NCI-H2107 treated with DMSO at 0.1 percent for 48 hours (cell line): ENCODE measurements around the gene DLG1.
A peak's percentile ranks its signal among the peaks of the same experiment; 100 is the strongest.
"Not testable (repeated sequence)": the region's sequence is repeated elsewhere in the genome, so short reads cannot be mapped to it uniquely, and the experiment has no call there.

Experiments
- DNase-seq: peaks from one replicate; lab custom pipeline; 2025; ENCODE audit not compliant: unreplicated experiment; lab: John Stamatoyannopoulos, UW

The DLG1 gene

DNA sequence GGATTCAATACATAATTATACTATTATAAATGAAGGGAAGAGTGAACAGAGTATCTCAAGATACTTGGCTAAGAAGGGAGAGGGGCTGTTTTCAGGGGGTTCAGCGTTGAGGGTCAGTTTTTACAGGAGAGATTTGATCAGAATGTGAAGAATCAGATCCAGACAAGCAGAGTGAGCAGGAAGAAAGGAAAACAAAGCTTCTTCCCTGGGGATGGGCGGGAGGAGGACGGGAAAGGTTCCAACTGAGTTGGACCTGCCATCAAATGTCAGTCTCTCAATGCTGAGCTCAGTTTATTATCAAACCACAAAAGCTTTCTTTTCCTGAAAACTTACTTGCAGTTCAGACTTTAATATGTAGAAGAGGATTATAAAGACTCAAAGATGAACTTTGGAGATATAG lies 262.8 kb downstream of the DLG1 start:
- no peak for DNase-seq

DNA sequence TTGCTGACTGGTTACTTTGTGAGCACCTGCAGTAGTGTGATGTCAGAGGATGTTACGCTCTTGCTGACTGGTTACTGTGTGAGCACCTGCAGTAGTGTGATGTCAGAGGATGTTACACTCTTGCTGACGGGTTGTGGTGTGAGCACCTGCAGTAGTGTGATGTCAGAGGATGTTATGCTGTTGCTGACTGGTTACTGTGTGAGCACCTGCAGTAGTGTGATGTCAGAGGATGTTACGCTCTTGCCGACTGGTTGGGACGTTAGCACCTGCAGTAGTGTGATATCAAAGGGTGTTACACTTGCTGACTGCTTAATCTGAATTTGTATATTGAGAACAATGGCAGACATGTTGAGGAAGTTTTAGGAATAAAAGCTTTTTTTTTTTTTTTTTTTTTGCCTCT lies 263.6 kb downstream of the DLG1 start:
- DNase-seq: not testable (repeated sequence)

DNA sequence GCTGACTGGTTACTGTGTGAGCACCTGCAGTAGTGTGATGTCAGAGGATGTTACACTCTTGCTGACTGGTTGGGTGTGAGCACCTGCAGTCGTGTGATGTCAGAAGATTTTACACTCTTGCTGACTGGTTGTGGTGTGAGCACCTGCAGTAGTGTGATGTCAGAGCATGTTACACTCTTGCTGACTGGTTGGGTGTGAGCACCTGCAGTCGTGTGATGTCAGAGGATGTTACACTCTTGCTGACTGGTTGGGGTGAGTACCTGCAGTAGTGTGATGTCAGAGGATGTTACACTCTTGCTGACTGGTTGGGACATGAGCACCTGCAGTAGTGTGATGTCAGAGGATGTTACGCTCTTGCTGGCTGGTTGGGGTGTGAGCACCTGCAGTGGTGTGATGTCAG lies 264.6 kb downstream of the DLG1 start:
- DNase-seq: not testable (repeated sequence)

DNA sequence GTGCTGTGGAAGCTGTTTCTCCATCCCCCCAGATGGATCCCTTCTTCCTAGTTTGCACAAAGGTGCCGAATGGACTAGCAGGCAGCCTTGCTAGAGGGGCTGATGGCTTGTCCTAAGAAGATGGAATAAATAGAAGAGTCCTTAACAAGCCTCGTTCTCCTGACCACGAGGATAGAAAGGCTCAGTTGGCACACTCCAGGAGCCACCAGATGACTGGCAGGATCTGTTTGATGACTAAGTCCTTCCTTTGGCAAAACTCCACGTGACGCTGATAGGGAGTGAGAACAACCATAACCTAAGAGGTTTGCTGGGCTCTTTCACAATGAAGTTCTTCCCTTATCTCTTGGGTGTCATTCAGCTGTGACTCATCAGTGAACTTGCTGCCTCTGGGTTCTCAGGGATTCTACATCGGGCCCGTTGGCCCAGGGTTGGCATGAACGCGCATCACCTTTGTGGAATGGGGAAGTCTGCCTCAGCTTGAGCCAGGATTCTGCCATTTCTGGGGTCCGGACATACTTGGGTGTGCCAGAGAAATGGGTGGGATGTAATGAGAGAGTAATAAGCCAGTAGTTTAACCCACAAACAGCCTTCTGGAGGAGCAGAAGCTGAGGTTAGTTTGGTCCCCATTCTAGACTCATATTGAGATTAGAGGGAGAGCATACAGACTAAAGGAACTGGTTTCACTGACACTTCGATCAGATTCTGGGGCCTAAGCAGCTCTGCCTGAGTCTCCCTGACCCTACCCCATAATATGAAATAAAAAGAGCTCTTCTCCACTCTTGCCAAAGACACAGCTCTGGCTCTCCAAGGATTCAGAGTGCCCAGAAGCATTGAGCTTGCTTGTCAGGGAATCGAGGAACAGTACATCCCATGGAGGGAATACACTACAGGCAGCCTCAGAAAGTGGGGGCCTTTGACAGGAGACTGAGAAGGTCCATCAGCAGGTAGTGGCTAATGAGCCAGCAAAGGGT lies 266.8 kb downstream of the DLG1 start:
- DNase-seq: no peak

DNA sequence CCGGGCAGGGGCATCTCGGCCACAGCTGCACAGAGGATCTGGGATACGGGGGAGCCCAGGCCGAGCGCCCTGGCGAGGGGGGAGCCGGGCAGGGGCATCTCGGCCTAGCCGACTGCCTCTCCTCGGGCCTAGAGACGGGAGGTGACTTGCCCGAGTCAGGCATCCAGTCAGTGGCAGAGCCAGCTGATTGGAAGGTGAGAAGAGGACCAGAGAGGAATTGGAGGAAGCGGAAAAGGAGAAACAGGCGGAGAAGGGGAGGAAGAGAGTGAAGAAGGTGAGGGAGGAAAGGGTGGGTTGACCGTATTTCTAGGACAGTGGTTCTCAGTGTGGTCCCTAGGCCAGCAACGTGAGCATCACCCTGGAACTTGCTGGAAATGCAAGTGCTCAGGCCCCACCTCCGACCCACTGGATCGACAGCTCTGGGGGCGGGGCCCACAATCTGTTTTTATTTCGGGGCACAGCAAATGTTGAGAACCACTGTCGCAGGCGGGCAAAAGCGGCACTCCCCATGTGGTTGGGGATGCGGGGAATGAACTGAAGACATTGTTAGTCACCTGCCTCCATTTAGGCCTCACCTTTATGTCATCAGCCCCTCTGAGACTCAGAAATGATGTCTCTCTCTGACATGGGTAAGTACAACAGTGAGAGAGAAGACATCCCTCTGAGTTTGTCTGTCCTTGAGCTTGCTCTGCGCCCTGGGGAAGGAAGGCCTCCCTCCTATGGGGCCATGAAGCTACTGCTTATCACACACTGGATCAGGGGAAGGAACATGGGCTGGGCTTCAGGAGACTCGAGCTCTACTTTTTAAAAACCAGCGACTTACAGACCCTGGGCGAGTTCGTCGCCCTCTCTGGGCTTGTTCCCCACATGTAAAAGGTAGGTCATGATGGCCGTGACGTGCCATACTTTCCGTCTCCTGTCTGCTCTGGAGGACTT lies 267.8 kb downstream of the DLG1 start:
- DNase-seq: no peak

DNA sequence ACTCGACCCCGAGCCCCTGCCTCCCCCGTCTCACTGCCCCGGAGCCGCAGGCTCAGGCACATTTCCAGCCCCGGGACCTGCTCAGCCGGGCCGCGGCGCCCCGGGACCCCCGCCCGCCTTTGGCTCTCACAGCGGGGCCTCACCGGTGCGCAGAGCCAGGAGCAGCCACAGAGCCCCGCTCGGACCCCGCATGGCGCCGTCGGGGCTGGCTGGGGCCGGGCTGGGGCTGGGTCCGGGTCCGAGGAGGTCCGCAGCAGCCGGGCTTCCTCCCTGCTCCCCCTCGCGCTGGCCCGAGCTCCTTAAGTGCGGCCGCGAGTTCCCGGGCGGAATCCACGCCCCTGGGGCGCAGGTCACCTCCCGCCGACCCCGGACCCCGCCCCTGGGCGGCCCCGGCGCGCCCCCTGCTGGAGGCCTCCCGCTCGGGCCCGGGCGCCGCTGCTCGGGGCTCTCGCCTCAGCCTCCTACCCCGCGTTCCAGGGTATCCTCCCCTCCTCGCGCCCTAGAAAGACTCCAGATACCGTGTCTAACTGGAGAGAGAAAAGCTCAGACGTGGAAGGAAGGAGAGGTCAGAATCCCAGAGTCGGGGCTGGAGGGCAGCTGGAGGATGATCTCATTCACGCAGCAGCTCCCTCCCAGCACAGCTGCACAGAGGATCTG lies 268.8 kb downstream of the DLG1 start, which contains the start of gene MELTF:
TSS of gene MELTF (minus strand) at position 307 of the 657 bp plus-strand sequence. CDS start at position 192, 115 bp downstream.
- peak; percentile 31 for DNase-seq

DNA sequence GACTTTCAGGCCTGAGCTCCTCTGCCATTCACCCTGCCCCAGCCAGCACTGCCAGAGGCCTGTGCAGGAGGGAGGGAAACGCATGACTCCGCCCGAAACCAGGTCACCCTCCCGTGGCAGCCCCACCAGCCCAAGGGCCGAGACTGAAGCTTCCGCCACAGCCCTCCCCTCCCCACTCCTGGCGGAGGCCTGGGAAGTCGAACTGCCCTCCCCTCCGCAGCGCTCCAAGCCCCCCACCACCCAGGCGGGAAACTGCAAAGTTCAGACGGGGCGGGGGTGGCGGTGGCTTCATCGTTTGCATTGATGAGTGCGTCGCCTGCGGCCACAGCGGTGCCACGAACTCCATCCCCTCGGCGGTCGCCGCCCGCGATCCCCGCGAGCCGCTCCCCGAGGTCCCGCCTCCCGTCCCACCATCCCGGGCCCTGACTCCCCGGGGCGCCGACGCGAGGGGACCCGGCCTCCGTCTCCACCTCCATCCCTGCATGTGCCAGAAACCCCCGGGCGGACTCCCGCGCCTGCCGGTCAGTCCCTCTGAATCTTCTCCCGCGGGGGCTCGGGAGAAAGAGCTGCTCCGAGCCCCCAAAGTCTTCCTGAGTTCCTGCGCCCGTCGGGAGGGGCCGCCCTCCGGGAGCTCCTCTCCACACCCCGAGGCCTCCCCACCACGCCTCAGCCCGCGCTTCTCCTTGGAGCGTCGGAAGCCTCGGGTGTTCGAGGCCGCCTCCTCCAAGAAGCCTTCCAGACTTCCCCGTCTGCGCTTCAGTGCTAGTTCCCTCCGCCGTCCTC lies 269.5 kb downstream of the DLG1 start:
- no peak for DNase-seq

DNA sequence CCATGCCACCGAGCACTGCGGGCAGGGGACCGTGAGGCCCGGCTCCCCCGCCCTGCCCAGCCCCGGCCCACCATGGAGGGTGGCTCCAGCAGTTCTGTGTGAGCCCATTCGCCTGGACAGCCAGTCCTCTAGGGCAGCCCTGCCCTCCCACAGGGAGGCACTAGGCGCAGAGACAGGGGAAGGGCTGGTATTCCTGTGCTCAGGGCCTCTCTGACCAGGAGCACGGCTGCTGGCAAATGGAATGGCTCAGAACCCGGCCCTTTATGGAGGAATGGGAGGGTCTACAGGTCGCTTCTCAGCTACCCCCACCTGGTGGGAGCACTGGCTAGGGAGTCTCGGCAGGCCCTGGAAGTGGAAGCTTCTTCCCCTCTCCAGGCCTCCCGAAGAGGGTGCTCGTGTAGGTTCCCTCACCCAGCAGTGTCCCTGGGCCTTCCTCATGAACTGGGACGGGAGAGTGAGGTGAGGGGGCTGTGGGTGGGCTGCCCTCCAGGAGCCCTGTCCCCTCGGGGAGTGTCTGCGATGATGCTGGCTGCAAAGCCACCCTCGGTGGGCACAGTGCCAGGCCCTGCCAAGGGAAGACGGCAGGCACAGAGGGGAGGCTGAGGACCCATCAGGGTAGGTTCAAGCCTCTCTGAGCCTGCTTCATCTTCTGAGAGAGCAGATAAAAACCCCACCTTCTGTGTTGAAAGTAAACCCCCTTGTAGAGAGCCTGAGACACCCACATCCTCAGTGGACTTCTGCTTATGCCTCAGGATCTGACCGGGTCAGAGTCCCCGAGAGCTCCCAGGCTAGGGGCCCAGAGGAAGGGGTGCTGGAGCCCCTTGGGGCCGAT lies 270.3 kb downstream of the DLG1 start:
- no peak for DNase-seq

DNA sequence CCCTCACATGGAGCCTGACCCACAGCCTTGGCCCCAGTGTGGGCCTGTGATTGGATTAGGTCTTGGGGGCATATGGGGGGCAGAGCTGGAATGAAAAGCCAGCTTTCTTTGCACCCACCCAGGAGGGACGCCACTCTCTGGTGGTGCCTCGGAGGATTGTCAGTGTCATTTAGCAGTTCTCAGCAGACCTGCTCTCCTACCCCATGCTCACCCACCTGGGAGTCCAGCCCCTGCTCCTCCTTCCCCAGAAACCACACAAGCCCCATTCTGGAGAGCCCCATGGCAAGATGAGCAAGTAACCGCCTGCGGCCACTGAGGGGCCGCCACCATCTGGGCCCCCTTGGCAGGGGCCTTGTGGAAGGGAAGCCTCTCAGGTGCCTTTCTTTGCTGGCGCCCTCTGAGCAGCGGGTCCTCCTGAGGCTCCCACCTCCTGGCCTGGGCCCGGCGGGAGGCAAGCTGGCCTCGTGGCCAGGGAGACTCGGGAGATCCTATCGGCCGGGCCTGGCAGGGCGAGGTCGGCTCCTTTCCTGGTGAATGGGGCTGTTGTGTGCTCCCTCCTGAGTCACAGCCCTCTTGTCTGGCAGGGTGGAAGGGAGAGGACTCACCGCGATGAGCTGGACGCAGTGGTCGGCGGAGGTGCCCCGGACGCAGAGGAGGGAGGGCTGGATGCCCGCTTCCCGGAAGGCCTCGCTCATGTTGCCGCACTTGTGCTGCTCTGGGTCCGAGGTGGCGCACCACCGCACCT lies 271.1 kb downstream of the DLG1 start:
- DNase-seq: no peak

DNA sequence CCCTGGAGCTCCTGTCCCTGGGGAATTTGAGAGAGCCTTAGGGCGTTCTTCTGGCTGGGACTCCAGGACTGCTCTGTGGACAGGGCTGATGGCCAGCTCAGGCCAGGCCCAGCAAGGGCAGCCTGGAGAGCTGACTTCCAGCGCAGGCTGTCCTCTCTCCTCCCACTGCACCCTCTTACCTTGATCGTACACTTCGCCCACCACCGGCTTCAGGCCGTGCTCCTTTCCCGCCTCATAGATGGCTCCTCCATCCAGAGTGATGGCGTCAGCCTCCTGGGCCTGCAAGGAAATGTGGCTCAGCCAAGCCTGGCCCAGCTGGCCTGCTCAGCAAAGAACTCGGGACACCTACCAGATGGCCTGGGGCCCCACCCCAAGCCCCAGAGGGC lies 271.9 kb downstream of the DLG1 start:
- no peak for DNase-seq

DNA sequence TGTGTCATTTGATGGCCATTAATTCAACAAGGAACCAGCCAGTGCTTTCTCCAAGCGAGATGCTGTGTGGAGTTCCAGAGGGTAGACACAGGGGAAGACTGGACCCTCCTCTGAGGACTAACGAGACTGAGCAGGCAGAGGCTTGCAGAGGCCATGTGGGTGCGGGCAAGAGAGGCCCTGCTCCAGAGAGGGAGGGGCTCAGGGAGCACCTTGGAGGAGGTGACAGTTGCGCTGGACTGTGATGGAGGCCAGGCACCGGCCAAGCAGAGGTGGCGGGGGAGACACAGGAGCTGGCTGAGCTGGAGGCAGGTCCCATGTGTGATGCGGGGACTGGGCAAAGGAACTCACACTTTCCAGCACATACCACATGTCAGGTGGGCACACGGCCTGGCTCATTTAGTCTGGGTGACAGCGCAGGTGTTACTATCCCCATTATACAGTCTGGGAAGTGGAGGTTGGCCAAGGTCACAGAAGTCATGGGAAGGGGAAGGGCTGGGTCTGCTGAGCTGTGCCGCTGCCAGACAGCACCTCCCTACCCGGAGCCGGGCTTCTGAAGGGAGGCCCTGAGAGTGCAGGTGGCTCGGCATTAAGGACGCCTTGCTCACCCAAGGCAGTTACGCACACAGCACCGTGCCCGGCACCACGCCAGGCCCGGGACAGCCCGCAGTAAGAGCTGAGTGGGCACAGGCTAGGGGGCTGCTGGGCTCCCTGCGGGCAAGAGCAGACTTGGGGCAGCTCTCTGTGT lies 272.5 kb downstream of the DLG1 start:
- no peak for DNase-seq

DNA sequence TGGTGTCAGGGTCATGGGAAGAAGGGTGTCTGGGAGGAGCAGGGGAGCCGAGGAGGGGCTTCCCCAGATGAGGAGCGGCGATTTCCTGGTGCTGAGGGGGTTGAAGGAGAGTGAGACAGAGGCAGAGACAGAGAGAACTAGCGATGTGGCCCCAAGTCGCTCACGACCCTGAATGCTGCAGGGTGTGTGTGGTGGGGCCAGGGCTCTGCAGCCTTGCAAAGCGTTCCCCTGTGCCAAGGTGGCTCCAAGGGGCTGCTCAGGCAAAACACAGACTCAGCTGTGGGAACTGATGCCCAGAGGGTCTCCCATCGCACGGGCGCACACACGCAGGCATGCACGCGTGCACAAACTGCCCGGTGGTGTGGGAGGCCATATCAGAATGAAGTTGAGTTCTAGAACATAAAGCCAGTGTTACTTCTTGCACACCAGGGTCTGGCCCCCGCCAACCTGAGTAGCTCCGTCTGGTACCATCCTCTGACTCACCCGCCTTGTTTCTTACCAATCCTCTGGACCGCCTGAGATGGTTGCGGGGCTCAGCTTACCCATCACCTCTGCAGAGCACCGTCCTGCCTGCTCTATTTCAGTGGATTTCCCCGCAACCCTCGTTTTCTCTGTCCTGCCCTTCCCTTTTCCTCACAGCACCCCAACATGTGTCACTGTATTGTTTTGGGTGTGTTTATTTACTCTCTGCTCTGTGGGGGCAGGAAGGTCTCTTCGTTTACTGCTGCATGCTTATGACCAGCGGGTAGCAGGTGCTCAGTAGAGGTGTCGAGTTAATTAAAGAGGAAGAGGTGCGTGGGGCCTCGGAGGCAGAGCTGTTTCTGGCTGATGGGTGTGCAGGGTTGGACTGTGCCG lies 273.3 kb downstream of the DLG1 start:
- DNase-seq: peak; percentile 41

DNA sequence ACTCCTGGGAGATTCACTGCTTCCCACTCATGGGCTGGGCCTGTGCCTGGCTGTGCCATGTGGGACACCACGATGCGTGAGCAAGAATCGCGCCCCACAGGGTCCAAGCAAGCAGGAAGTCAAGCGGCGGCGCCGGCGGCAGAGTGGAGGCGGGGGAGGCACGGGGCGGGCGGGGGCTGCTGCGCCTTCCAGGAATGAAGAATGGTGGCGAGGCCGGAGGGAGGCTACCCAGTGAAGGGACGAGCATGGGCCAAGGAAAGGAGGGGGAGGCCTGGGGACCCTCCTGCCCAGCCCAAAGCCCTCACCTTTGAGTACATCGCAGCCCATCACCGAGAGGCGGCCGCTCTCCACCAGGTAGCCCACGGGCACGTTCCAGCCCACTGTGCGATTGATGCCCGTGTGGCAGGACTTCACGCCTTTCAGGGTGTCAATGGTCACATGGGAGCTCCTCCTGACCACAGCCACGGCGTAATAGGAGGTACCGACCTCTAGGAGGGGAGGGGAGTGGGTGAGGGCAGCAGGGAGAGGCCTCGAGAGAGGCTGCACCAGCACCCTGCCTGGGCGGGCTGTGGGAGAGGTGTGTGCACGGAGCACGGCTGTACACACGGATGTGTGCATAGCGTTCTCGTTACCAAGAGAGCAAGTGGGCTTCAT lies 274.3 kb downstream of the DLG1 start:
- no peak for DNase-seq

DNA sequence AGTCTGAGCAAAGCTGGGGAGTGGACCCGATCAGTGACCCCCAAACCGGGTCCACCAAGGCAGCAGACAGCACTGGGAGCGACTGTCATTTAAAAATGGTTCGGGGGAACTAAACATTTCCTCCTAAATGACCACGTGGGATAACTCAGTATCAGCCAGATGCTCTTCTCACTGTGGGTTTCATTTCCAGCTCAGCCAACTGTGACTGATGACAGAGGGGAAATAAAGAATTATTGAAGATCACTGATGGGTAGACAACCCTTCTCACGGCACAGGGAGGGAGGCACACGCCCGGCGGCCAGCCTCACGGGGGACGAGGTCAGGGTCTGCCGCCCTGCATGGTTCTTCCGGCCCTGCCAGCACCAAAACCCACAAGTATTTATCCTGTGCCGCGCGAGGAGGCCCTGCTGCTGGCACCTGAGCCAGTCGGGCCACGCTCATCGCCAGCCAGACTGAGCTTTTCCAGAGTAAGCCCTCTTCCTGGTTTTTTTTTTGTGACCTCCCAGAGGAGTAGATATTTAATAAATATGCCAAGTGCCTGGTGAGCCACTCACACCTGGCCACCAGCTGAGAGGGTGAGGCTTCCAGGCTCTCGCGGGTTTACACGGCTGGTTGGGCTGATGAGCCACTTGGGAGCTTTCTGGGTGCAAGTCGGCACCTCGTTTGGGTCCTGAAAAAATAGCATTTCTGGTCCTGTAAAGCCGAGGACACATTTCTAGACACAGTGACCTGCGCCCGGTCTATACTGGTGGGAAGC lies 275.0 kb downstream of the DLG1 start:
- DNase-seq: peak; percentile 94

DNA sequence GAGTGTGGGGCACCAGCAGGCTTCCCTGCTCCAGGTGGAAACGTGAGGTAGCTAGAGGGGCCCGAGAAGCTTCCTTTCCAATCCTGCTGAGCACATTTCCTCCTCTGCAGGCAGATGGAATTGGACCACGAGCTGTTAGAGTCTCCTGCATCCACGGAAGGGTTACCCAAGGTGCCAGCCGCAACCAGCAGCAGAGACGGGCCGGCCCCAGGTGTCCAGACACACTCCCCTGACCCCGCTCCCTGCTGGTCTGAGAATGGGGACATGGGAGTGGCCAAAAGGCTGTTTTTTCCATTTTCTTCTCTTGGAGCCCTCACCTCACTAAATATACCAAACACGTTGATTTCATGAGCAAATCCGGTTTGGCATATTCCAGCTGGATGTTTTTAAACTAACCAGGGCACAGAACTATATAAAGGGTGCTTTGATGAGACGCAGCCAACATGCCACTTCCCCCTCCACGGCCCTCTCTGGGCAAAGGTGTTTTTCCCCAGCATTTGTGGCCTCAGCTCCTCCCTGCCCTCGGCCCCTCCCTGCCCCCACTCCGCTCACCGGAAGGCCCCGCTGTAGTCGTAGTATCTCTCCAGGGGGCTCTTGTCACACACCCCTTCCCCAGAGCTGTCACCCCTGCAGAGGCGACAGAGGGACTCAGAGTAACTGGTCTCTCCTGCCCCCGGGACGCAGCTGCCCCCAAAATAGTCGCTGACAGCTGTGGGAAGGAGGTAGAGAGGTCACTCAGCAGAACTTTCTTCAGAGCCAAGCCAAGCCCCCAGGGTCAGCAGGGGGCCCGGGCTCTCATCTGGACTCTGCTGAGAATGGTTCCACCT lies 275.8 kb downstream of the DLG1 start:
- DNase-seq: no peak
